Peyer's patch (tissue), 4 donors: ENCODE results near the gene CAPZA2.

ENCODE experiments used
- CTCF ChIP-seq, 6 experiments: fragments of 450-650 bp in 4 of 6; fragments of 200-600 bp in 2 of 6; sonication (generic) in 1 of 6; IDR thresholded peaks; one replicate each; pipeline ENCODE4 v1.5.1; 2017 to 2019; ENCODE audit warnings: antibody characterized with exemption in 6 of 6, mild to moderate bottlenecking in 3 of 6, moderate library complexity in 1 of 6
- POLR2A ChIP-seq, 2 donors: fragments of 450-650 bp; IDR thresholded peaks; one replicate each; pipeline ENCODE4 v1.5.1; 2017; ENCODE audit warnings: antibody characterized with exemption in 2 of 2, mild to moderate bottlenecking in 2 of 2, moderate library complexity in 2 of 2

- TF ChIP-seq CTCF (IDR thresholded peaks at IDR 0.05) (no peak), POLR2A (IDR thresholded peaks at IDR 0.05) (no peak)
Observed at GRCh38 chr7:116820149-116820548, 42.2 kb upstream of the CAPZA2 start.
